Natural killer cell (primary cell): ENCODE results near the gene B4GALT1. TPM values are rescaled to one million over a fixed set of nuclear protein-coding genes. Genes with fewer than 3 reads are reported as not detected.

Experiments
- ATAC-seq, 3 donors: fragments of 150-1000 bp in 2 of 3; fragments of 200-7000 bp in 1 of 3; cut with Tn5 transposase; 1 replicate in 1 of 3; 2 replicates in 2 of 3; pipeline ENCODE4 v1.10.0; 2021; ENCODE audit warnings: mild to moderate bottlenecking in 2 of 3, moderate library complexity in 2 of 3
- DNase-seq, 2 donors: peaks; one replicate each; pipeline versions ENCODE4 v3.0.0 to v3.0.0-alpha.2; 2013 to 2021; ENCODE audit warnings: mixed read lengths in 1 of 2
- H3K27ac ChIP-seq: one replicate; pipeline ENCODE4 v1.5.1; 2013; ENCODE audit warnings: mild to moderate bottlenecking, low read length
- H3K27me3 ChIP-seq: one replicate; pipeline ENCODE4 v1.6.1; 2013; ENCODE audit warnings: low read length; ENCODE audit not compliant: control insufficient read depth, insufficient read depth
- H3K36me3 ChIP-seq: one replicate; pipeline ENCODE4 v1.6.1; 2013; ENCODE audit warnings: low read length; ENCODE audit not compliant: control insufficient read depth, insufficient read depth
- H3K4me1 ChIP-seq: one replicate; pipeline ENCODE4 v1.6.1; 2013; ENCODE audit warnings: low read length; ENCODE audit not compliant: control insufficient read depth, insufficient read depth
- H3K4me3 ChIP-seq: one replicate; pipeline ENCODE4 v1.5.1; 2013; ENCODE audit warnings: low read length
- H3K9me3 ChIP-seq: one replicate; pipeline ENCODE4 v1.6.1; 2013; ENCODE audit warnings: low read length; ENCODE audit not compliant: control insufficient read depth, insufficient read depth
- H3K27ac Mint-ChIP-seq, 2 donors: one replicate each; pipeline ENCODE4 v1.8.0; 2022; ENCODE audit warnings: mild to moderate bottlenecking in 2 of 2, mixed read lengths in 2 of 2, moderate library complexity in 1 of 2
- H3K27me3 Mint-ChIP-seq, 2 donors: one replicate each; pipeline ENCODE4 v1.8.0; 2022; ENCODE audit warnings: low read depth in 2 of 2, mixed read lengths in 2 of 2
- H3K36me3 Mint-ChIP-seq: one replicate; pipeline ENCODE4 v1.8.0; 2022; ENCODE audit warnings: mixed read lengths
- H3K4me1 Mint-ChIP-seq, 2 donors: one replicate each; pipeline ENCODE4 v1.8.0; 2022; ENCODE audit warnings: mixed read lengths in 2 of 2
- H3K4me3 Mint-ChIP-seq: one replicate; pipeline ENCODE4 v1.8.0; 2022; ENCODE audit warnings: mild to moderate bottlenecking, moderate library complexity, mixed read lengths
- H3K9me3 Mint-ChIP-seq, 2 donors: one replicate each; pipeline ENCODE4 v1.8.0; 2022; ENCODE audit warnings: mixed read lengths in 2 of 2
- WGBS: methylation state at CpG from one replicate; pipeline ENCODE4 v1.1.7; 2013; ENCODE audit warnings: missing lambda C conversion rate; ENCODE audit not compliant: insufficient coverage; 5-methylcytosine and 5-hydroxymethylcytosine counted together
- intact Hi-C: fragments of 100-400 bp; cut with micrococcal nuclease; formaldehyde crosslinking; loops from one replicate; pipeline ENCODE4 v1.14.2; 2022
- total RNA-seq, 4 donors: library from RNA; stranded (reverse); fragments of 120-200 nt in 1 of 4; gene quantifications; one replicate each; pipeline versions ENCODE4 v1.2.3 to v1.2.4, GENCODE V29; 2013 to 2022
- TF ChIP-seq, protein P1 (sequence below): fragments of 200-600 bp; IDR thresholded peaks from one replicate; pipeline ENCODE4 v1.8.0; 2022; ENCODE audit warnings: antibody characterized with exemption

The B4GALT1 gene
- total RNA-seq, 3 donors from 2014 or later (not counting 1 experiment from before 2014, with no cell fraction given) = 122 to 143 (median 128) TPM

DNA sequence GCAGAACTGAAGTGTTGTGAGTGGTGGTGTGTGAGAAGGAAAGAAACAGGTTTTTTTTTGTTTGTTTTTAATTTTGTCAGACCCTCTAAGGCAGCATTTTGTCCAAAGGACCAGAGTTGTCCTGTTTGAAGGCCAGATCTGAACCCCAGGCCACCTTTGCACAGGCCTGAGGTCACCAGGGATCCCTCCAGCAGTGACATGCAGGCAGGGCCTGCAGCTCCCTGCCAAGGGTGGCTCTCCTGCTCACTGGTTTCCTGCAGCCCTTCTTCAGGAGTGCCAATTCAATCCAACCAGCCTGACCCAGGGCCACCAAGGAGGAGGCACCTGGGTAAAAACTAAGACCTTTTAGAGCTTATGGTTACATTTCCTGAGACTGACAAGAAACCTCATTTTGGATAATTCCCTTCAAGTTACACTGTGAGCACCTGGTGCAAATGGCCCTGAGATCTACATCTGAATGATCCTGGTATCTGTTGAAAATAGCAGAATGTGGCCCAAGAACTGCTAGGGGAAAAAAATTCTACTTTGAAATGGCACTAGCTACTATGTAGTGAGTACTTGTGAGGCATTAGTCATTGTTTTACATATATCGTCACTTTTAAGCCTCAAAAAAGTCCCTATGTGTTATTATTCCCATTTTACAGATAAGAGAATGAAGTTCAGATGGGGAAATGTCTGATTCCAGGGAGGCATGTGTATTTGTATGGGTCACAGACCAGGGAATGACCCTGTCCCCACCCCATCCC, 57.1 kb downstream of the B4GALT1 start:
- ATAC-seq (no peak), DNase-seq (no peak)
- peaks cover 51% of the 10 kb centered on the region for H3K36me3 ChIP-seq
- intact Hi-C loops = loop anchor here (10.0 kb wide), 1 partner anchor 55 kb away; the partner anchor contains the start of gene B4GALT1
- TF ChIP-seq, protein P1, sequence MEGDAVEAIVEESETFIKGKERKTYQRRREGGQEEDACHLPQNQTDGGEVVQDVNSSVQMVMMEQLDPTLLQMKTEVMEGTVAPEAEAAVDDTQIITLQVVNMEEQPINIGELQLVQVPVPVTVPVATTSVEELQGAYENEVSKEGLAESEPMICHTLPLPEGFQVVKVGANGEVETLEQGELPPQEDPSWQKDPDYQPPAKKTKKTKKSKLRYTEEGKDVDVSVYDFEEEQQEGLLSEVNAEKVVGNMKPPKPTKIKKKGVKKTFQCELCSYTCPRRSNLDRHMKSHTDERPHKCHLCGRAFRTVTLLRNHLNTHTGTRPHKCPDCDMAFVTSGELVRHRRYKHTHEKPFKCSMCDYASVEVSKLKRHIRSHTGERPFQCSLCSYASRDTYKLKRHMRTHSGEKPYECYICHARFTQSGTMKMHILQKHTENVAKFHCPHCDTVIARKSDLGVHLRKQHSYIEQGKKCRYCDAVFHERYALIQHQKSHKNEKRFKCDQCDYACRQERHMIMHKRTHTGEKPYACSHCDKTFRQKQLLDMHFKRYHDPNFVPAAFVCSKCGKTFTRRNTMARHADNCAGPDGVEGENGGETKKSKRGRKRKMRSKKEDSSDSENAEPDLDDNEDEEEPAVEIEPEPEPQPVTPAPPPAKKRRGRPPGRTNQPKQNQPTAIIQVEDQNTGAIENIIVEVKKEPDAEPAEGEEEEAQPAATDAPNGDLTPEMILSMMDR = no peak
- no peaks in the 10 kb centered on the region for H3K9me3 Mint-ChIP-seq
- no peaks in the 10 kb centered on the region for H3K27me3 ChIP-seq
- H3K9me3 ChIP-seq = no peaks in the 10 kb centered on the region
- peaks cover 19 to 33% of the 10 kb centered on the region in 2 donors for H3K4me1 Mint-ChIP-seq
- no peak overlapping the region for H3K4me3 ChIP-seq
- peak overlapping the region in 1 of 2 donors; percentile 69 for H3K27ac Mint-ChIP-seq
- peaks cover 0 to 2% of the 10 kb centered on the region in 2 donors for H3K27me3 Mint-ChIP-seq
- H3K27ac ChIP-seq = no peak overlapping the region
- H3K4me3 Mint-ChIP-seq = no peak overlapping the region
- no CpG with 5 or more reads among the region's 1 CpG for WGBS
- peaks cover 23% of the 10 kb centered on the region for H3K4me1 ChIP-seq
- H3K36me3 Mint-ChIP-seq = peaks cover 8% of the 10 kb centered on the region

DNA sequence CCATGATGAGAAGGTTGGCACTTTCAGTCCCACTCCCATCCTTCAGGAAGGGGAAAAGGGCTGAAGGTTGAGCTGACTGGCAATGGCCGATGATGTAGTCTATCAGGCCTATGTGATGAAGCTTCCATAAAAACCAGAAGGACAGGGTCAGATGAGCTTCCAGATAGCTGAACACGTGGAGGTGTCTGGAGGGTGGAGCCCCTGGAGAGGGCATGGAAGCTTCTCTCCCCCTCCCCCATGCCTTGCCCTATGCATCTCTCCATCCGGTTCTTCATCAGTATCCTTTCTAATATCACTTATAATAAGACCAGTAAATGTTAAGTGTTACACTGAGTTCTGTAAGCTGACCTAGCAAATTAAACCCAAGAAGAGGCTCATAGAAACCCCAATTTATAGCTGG, 58.0 kb downstream of the B4GALT1 start:
- DNase-seq (no peak), ATAC-seq (no peak)
- 93% methylated on average over 2 of the region's 3 CpGs for WGBS
- Histone ChIP-seq H3K4me1 (peaks cover 14% of the 10 kb centered on the region), H3K9me3 (no peaks in the 10 kb centered on the region), H3K27me3 (no peaks in the 10 kb centered on the region), H3K36me3 (peaks cover 42% of the 10 kb centered on the region), H3K4me3 (no peak overlapping the region), H3K27ac (no peak overlapping the region)
- Mint-ChIP-seq H3K27ac (peak overlapping the region in 1 of 2 donors; percentile 69), H3K36me3 (peaks cover 8% of the 10 kb centered on the region), H3K27me3 (peaks cover 0 to 2% of the 10 kb centered on the region in 2 donors), H3K4me1 (peaks cover 13 to 24% of the 10 kb centered on the region in 2 donors), H3K9me3 (no peaks in the 10 kb centered on the region), H3K4me3 (no peak overlapping the region)
- TF ChIP-seq, protein P1 = no peak
- intact Hi-C loops = no loop called here

DNA sequence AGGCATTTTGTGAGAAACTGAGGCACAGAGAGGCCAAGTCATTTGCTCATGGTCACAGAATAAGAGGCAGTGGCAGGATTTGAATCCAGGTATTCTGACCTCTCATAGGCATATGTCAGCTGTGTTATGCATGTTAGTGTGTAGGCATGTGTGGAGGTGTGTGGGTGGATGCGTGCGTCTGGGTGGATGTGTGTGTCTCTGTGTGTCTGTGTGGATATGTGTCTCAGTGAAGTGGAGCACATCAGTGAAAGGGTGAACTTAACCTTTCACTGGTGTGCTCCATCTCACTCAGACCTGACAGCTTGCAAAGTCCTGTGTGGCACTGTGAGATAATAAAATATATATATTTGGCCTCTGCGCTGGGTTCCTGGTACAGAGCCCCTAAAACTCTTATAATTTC, 58.7 kb downstream of the B4GALT1 start:
- Histone ChIP-seq H3K9me3 (no peaks in the 10 kb centered on the region), H3K27ac (no peak overlapping the region), H3K4me1 (peaks cover 8% of the 10 kb centered on the region), H3K4me3 (no peak overlapping the region), H3K27me3 (no peaks in the 10 kb centered on the region), H3K36me3 (peaks cover 36% of the 10 kb centered on the region)
- H3K27ac Mint-ChIP-seq = peak overlapping the region in 1 of 2 donors; percentile 69
- TF ChIP-seq, protein P1 = no peak
- peaks cover 8% of the 10 kb centered on the region for H3K36me3 Mint-ChIP-seq
- intact Hi-C loops = no loop called here
- DNase-seq (no peak), ATAC-seq (no peak)
- peaks cover 7 to 18% of the 10 kb centered on the region in 2 donors for H3K4me1 Mint-ChIP-seq
- no peaks in the 10 kb centered on the region for H3K9me3 Mint-ChIP-seq
- H3K4me3 Mint-ChIP-seq = no peak overlapping the region
- no peaks in the 10 kb centered on the region for H3K27me3 Mint-ChIP-seq
- WGBS = 96% methylated on average over 3 of the region's 3 CpGs
